H1 (cell line): Measurements from ENCODE around the gene LRRC49. TPM values are rescaled to one million over a fixed set of nuclear protein-coding genes. Genes with fewer than 3 reads are reported as not detected.
A peak's percentile ranks its signal among the peaks of the same experiment; 100 is the strongest.

Source experiments
- ASH2L ChIP-seq: fragments of 200-600, 300-600 bp; sonication (generic); IDR thresholded peaks from one replicate; pipeline ENCODE4 v1.7.1; 2017; ENCODE audit warnings: low read length
- BACH1 ChIP-seq: IDR thresholded peaks from 2 replicates; pipeline ENCODE4 v1.6.1; 2012; ENCODE audit warnings: low read length, improper control_type of control experiment
- BRCA1 ChIP-seq: IDR thresholded peaks from 2 replicates; pipeline ENCODE4 v1.6.1; 2012; ENCODE audit warnings: low read depth, low read length, improper control_type of control experiment
- EP300 ChIP-seq, 2 experiments: IDR thresholded peaks; 1 replicate in 1 of 2; 2 replicates in 1 of 2; pipeline ENCODE4 v1.6.1; 2011 to 2012; ENCODE audit warnings: low read depth in 2 of 2, low read length in 2 of 2, mild to moderate bottlenecking in 2 of 2, borderline replicate concordance in 1 of 2, inconsistent platforms in 1 of 2, moderate library complexity in 1 of 2
- HDAC6 ChIP-seq: IDR thresholded peaks from one replicate; pipeline ENCODE4 v1.7.1; 2012; ENCODE audit warnings: low read depth, mild to moderate bottlenecking, inconsistent platforms, low read length, moderate library complexity
- JUND ChIP-seq: IDR thresholded peaks from 2 replicates; pipeline ENCODE4 v1.6.1; 2011; ENCODE audit warnings: mild to moderate bottlenecking, improper control_type of control experiment, low read length
- NANOG ChIP-seq: IDR thresholded peaks from 2 replicates; pipeline ENCODE4 v1.6.1; 2011; ENCODE audit warnings: low read length, low read depth, mild to moderate bottlenecking, inconsistent platforms; ENCODE audit not compliant: insufficient read depth, poor library complexity, severe bottlenecking
- NRF1 ChIP-seq: IDR thresholded peaks from 2 replicates; pipeline ENCODE4 v1.6.1; 2011; ENCODE audit warnings: mild to moderate bottlenecking, low read depth, low read length, improper control_type of control experiment
- RAD21 ChIP-seq, 2 experiments: IDR thresholded peaks in 1 of 2; conservative IDR thresholded peaks in 1 of 2; 2 replicates each; pipeline ENCODE4 v1.6.1; 2011; ENCODE audit warnings: low read depth in 2 of 2, low read length in 2 of 2, improper control_type of control experiment in 1 of 2, inconsistent platforms in 1 of 2, mild to moderate bottlenecking in 1 of 2, moderate library complexity in 1 of 2
- RBBP5 ChIP-seq: IDR thresholded peaks from 2 replicates; pipeline ENCODE4 v1.7.1; 2012; ENCODE audit warnings: low read depth, mild to moderate bottlenecking, inconsistent platforms, low read length, moderate library complexity, borderline replicate concordance
- SP1 ChIP-seq: IDR thresholded peaks from 2 replicates; pipeline ENCODE4 v1.6.1; 2011; ENCODE audit warnings: low read depth, low read length
- SP4 ChIP-seq: IDR thresholded peaks from 2 replicates; pipeline ENCODE4 v1.6.1; 2012; ENCODE audit warnings: low read length, inconsistent platforms
- TCF12 ChIP-seq: IDR thresholded peaks from 2 replicates; pipeline ENCODE4 v1.6.1; 2011; ENCODE audit warnings: low read depth, mild to moderate bottlenecking, low read length
- polyA plus RNA-seq, 7 experiments: library from polyadenylated mRNA; depleted of rRNA in 3 of 7; stranded (reverse) in 5 of 7; unstranded in 2 of 7; fragments of >200 nt in 5 of 7; fragments of 200-250 nt in 2 of 7; gene quantifications; 1 replicate in 5 of 7; 2 replicates in 1 of 7; 4 replicates in 1 of 7; pipeline versions ENCODE4 v1.2.1 to v1.2.3, GENCODE V29; 2011 to 2013; ENCODE audit warnings: missing spikeins in 2 of 7, mixed read lengths in 2 of 7
- total RNA-seq: library from RNA; stranded (reverse); fragmentation: NEBNext Ultra II Directional; extraction: Animal tissue kit (Norgen Biotek cat#: 25700); gene quantifications from 2 replicates; pipeline ENCODE4 v1.2.1, GENCODE V29; 2021
- TF ChIP-seq, protein P1 (sequence below): IDR thresholded peaks from 2 replicates; pipeline ENCODE4 v1.6.1; 2012; ENCODE audit warnings: inconsistent platforms
- TF ChIP-seq, protein P2 (sequence below): IDR thresholded peaks from 2 replicates; pipeline ENCODE4 v1.6.1; 2012; ENCODE audit warnings: inconsistent platforms

LRRC49 gene
- total and polyA plus RNA-seq, 2 of the 8 experiments (the other 6 are each of a cell fraction or from before 2014, with no cell fraction given) = 5.0 to 10.4 TPM

DNA sequence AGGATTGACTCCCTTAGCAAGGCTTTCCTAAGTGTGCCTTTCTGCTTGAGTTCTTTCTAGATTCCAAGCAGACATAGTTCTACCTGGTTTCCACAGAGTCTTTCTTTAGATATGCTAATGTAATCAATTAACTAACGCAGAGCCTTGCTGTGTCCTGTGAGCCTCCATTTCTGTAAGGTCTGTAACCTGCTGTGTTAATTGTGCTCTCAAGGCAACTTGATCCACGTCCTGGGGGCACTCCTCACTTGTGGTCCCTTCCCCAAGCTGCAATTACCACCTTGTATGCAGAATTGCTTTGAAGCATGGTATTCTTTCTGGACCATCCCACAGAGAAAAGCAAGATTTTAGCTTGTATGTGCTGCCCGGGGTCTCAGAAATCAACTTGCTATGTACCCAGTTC lies 193.2 kb downstream of the LRRC49 start (continued):
- no peak for TF ChIP-seq NRF1
- TF ChIP-seq ASH2L = no peak
- 0 out of 2 replicates have a peak, but pooled peaks have one; percentile 27 for TF ChIP-seq SP1
- no peak for TF ChIP-seq HDAC6
- TF ChIP-seq BACH1 = no peak
- TF ChIP-seq EP300 (IDR thresholded peaks at IDR 0.05; ENCODE audit: borderline replicate concordance in 1 of 2, low read depth in 2 of 2, low read length in 2 of 2) = peak in 1 of 2 experiments; percentile 62; a peak in 1 of 3 replicates
- TF ChIP-seq, protein P1, sequence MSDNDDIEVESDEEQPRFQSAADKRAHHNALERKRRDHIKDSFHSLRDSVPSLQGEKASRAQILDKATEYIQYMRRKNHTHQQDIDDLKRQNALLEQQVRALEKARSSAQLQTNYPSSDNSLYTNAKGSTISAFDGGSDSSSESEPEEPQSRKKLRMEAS = no peak
- TF ChIP-seq, protein P2, sequence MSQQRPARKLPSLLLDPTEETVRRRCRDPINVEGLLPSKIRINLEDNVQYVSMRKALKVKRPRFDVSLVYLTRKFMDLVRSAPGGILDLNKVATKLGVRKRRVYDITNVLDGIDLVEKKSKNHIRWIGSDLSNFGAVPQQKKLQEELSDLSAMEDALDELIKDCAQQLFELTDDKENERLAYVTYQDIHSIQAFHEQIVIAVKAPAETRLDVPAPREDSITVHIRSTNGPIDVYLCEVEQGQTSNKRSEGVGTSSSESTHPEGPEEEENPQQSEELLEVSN = no peak
- peak in 1 of 2 experiments; percentile 22; a peak in 1 of 4 replicates for TF ChIP-seq RAD21 (IDR thresholded peaks at IDR 0.05 in 1 of 2, conservative IDR thresholded peaks at IDR 0.05 in 1 of 2; ENCODE audit: low read depth in 2 of 2, low read length in 2 of 2)
- TF ChIP-seq JUND = no peak
- peak; percentile 94 for TF ChIP-seq NANOG
- TF ChIP-seq TCF12 = peak; percentile 75
- TF ChIP-seq RBBP5 = 0 out of 2 replicates have a peak, but pooled peaks have one; percentile 9
- TF ChIP-seq SP4 = no peak
- no peak for TF ChIP-seq BRCA1
